GM18858 (cell line): Measurements from ENCODE around the gene RANBP9.

Source experiments
- ATAC-seq: cut with Tn5 transposase; IDR thresholded peaks from one replicate; pipeline ENCODE4 v1.9.1; 2021; ENCODE audit not compliant: unreplicated experiment

The RANBP9 gene

GRCh38 chr6:13655700-13656099 lies 55.9 kb downstream of the RANBP9 start:
- ATAC-seq: no peak

GRCh38 chr6:13654496-13654895 lies 57.1 kb downstream of the RANBP9 start:
- ATAC-seq: no peak

GRCh38 chr6:13653296-13653695 lies 58.3 kb downstream of the RANBP9 start:
- no peak for ATAC-seq

- no peak for ATAC-seq
Observed at GRCh38 chr6:13649393-13649792, 62.2 kb downstream of the RANBP9 start.

GRCh38 chr6:13648850-13649249 lies 62.8 kb downstream of the RANBP9 start:
- ATAC-seq: no peak

GRCh38 chr6:13643125-13643524 lies 68.5 kb downstream of the RANBP9 start:
- no peak for ATAC-seq

- ATAC-seq: no peak
Observed at GRCh38 chr6:13641315-13641714, 70.3 kb downstream of the RANBP9 start.

GRCh38 chr6:13638626-13639025 lies 73.0 kb downstream of the RANBP9 start:
- no peak for ATAC-seq

- ATAC-seq: no peak
Observed at GRCh38 chr6:13638014-13638413, 73.6 kb downstream of the RANBP9 start.

- ATAC-seq: no peak
Observed at GRCh38 chr6:13635948-13636658, 75.5 kb downstream of the RANBP9 start.

- no peak for ATAC-seq
Observed at GRCh38 chr6:13633343-13633742, 78.3 kb downstream of the RANBP9 start.

- ATAC-seq: no peak
Observed at GRCh38 chr6:13630499-13630898, 81.1 kb downstream of the RANBP9 start.

GRCh38 chr6:13629459-13630116 lies 82.0 kb downstream of the RANBP9 start:
- ATAC-seq: no peak

GRCh38 chr6:13624871-13625288 lies 86.8 kb downstream of the RANBP9 start:
- ATAC-seq: no peak

- no peak for ATAC-seq
Observed at GRCh38 chr6:13617066-13617465, 94.6 kb downstream of the RANBP9 start.

GRCh38 chr6:13615792-13616120 lies 95.9 kb downstream of the RANBP9 start:
- ATAC-seq: no peak

- ATAC-seq: peak; percentile 83
Observed at GRCh38 chr6:13614926-13615791, 96.5 kb downstream of the RANBP9 start, which contains the start of gene NOL7. NOL7 (plus strand) TSS chr6:13615335; CDS start chr6:13615359, 24 bp downstream.

- no peak for ATAC-seq
Observed at GRCh38 chr6:13614126-13614925, 97.3 kb downstream of the RANBP9 start.

GRCh38 chr6:13613029-13613594 lies 98.5 kb downstream of the RANBP9 start:
- ATAC-seq: no peak

- ATAC-seq: no peak
Observed at GRCh38 chr6:13611715-13612114, 99.9 kb downstream of the RANBP9 start.

GRCh38 chr6:13605634-13606033 lies 106.0 kb downstream of the RANBP9 start:
- ATAC-seq: no peak
